Measurements from ENCODE around the gene TSC1. TPM values are rescaled to one million over a fixed set of nuclear protein-coding genes. Genes with fewer than 3 reads are reported as not detected.

Gene TSC1
- total and polyA plus RNA-seq, 3 donors from 2014 or later = 78.4 to 108 (median 100) TPM

DNA sequence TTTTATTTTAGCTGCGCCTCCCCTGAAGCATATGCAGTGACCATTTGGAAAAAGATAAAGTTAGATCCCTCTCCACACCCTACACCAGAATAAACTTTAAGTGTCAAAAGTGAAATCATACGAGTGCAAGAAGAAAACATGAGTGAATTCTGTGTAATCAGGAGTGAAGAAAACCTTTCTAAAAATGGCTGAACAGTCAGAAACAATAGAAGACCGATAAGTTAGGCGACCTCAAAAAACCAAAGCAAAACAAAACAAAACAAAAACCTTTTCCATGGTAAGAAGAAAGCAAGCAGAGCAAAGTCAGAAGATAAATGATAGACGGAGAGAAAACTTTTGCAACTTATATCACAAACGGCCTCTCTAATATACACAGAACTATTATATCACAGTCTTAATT is 16.6 kb upstream of the TSC1 start:
- TF ChIP-seq, protein P1, sequence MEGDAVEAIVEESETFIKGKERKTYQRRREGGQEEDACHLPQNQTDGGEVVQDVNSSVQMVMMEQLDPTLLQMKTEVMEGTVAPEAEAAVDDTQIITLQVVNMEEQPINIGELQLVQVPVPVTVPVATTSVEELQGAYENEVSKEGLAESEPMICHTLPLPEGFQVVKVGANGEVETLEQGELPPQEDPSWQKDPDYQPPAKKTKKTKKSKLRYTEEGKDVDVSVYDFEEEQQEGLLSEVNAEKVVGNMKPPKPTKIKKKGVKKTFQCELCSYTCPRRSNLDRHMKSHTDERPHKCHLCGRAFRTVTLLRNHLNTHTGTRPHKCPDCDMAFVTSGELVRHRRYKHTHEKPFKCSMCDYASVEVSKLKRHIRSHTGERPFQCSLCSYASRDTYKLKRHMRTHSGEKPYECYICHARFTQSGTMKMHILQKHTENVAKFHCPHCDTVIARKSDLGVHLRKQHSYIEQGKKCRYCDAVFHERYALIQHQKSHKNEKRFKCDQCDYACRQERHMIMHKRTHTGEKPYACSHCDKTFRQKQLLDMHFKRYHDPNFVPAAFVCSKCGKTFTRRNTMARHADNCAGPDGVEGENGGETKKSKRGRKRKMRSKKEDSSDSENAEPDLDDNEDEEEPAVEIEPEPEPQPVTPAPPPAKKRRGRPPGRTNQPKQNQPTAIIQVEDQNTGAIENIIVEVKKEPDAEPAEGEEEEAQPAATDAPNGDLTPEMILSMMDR (IDR thresholded peaks at IDR 0.05) = no peak
- TF ChIP-seq POLR2A (IDR thresholded peaks at IDR 0.05) = no peak
- intact Hi-C loops (cut with DNase I; ENCODE audit: low total_unique reads) = no loop called here
- H3K4me3 ChIP-seq = no peak overlapping the region
- no peak overlapping the region for H3K27ac ChIP-seq
- no peak for DNase-seq
- H3K4me1 ChIP-seq = no peaks in the 10 kb centered on the region
- H3K36me3 ChIP-seq (ENCODE audit: low read depth, missing control alignments) = no peaks in the 10 kb centered on the region
- 82 to 87% methylated on average over 6 of the region's 6 CpGs for WGBS, 2 donors
- H3K27me3 ChIP-seq = no peaks in the 10 kb centered on the region
- H3K9me3 ChIP-seq = no peaks in the 10 kb centered on the region

- H3K27ac ChIP-seq = no peak overlapping the region
- H3K4me1 ChIP-seq = no peaks in the 10 kb centered on the region
- DNase-seq = no peak
- TF ChIP-seq, protein P1 (IDR thresholded peaks at IDR 0.05) = no peak
- TF ChIP-seq POLR2A (IDR thresholded peaks at IDR 0.05) = no peak
- no peaks in the 10 kb centered on the region for H3K36me3 ChIP-seq (ENCODE audit: low read depth, missing control alignments)
- WGBS, 2 donors = 79 to 87% methylated on average over 6 of the region's 6 CpGs
- no peak overlapping the region for H3K4me3 ChIP-seq
- intact Hi-C loops (cut with DNase I; ENCODE audit: low total_unique reads) = no loop called here
- H3K9me3 ChIP-seq = no peaks in the 10 kb centered on the region
- no peaks in the 10 kb centered on the region for H3K27me3 ChIP-seq
Observed at GRCh38 chr9:132957805-132958204, 13.4 kb upstream of the TSC1 start.

DNA sequence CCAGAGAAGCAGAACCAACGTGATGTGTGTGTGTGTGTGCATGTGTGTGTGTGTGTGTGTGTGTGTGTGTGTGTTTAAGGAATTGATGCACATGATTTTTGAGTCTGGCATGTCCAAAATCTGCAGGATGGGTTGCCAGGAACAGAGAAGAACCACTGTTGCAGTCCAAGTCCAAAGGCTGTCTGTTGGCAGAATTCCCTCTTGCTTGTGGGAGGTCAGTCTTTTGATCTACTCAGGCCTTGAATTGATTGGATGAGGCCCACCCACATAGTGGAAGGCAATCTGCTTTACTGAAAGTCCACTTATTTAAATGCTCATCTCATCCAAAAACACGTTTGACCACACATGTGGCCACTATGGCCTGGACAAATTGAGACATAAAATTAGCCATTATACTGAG is 11.4 kb upstream of the TSC1 start:
- DNase-seq = no peak
- no peaks in the 10 kb centered on the region for H3K36me3 ChIP-seq (ENCODE audit: low read depth, missing control alignments)
- TF ChIP-seq, protein P1 (IDR thresholded peaks at IDR 0.05) = no peak
- no peak for TF ChIP-seq POLR2A (IDR thresholded peaks at IDR 0.05)
- WGBS, 2 donors = 56 to 67% methylated on average over 2 of the region's 2 CpGs
- H3K4me1 ChIP-seq = no peaks in the 10 kb centered on the region
- no peak overlapping the region for H3K4me3 ChIP-seq
- intact Hi-C loops (cut with DNase I; ENCODE audit: low total_unique reads) = no loop called here
- H3K9me3 ChIP-seq = no peaks in the 10 kb centered on the region
- H3K27me3 ChIP-seq = no peaks in the 10 kb centered on the region
- H3K27ac ChIP-seq = no peak overlapping the region

DNA sequence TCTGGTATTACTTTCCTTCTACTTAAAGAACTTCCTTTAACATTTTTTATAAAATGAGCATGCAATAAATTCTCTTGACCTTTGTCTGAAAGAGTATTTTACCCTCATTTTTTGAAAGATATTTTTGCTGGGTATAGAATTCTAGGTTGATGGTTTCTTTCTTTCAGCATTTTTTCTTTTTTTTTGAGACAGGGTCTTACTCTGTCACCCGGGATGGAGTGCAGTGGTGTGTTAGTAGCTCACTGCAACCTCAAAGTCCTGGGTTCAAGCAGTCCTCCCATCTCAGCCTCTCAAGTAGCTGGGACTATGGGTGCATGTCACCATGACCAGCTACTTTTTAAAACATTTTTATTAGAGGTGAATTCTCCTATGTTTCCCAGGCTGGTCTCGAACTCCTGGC is 10.7 kb upstream of the TSC1 start:
- intact Hi-C loops (cut with DNase I; ENCODE audit: low total_unique reads) = no loop called here
- WGBS, 2 donors = 78 to 92% methylated on average over 2 of the region's 2 CpGs
- H3K9me3 ChIP-seq = no peaks in the 10 kb centered on the region
- TF ChIP-seq, protein P1 (IDR thresholded peaks at IDR 0.05) = no peak
- no peak for TF ChIP-seq POLR2A (IDR thresholded peaks at IDR 0.05)
- no peak for DNase-seq
- no peaks in the 10 kb centered on the region for H3K27me3 ChIP-seq
- H3K4me3 ChIP-seq = no peak overlapping the region
- H3K4me1 ChIP-seq = no peaks in the 10 kb centered on the region
- no peak overlapping the region for H3K27ac ChIP-seq
- H3K36me3 ChIP-seq (ENCODE audit: low read depth, missing control alignments) = no peaks in the 10 kb centered on the region

DNA sequence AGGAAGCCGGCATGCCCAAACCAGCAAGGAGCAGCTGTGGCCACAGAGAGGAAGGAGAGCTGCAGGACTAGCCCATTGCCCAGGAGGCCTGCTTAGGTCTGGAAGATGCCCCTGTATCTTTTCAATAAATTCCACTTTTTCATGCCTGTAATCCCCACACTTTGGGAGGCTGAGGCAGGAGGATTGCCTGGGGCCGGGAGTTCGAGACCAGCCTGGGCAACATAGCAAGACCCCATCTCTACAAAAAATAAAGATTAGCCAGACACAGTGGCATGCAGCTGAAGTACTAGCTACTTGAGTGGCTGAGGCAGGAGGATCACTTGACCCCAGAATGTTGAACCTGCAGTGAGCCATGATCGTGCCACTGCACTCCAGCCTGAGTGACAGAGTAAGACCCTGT is 5.3 kb upstream of the TSC1 start:
- Histone ChIP-seq H3K36me3 (ENCODE audit: low read depth, missing control alignments) (no peaks in the 10 kb centered on the region), H3K27ac (no peak overlapping the region), H3K9me3 (no peaks in the 10 kb centered on the region), H3K27me3 (no peaks in the 10 kb centered on the region), H3K4me3 (no peak overlapping the region), H3K4me1 (peaks cover 4% of the 10 kb centered on the region)
- WGBS, 2 donors = 69 to 89% methylated on average over 4 of the region's 4 CpGs
- TF ChIP-seq, protein P1 (IDR thresholded peaks at IDR 0.05) = no peak
- no peak for TF ChIP-seq POLR2A (IDR thresholded peaks at IDR 0.05)
- intact Hi-C loops (cut with DNase I; ENCODE audit: low total_unique reads) = no loop called here
- DNase-seq = no peak

All from testis (tissue), 3 donors.